ENCODE results near the gene MS4A8. TPM values are rescaled to one million over a fixed set of nuclear protein-coding genes. Genes with fewer than 3 reads are reported as not detected.
"Not testable (repeated sequence)": the region's sequence is repeated elsewhere in the genome, so short reads cannot be mapped to it uniquely, and the experiment has no call there.

Gene MS4A8, protein sequence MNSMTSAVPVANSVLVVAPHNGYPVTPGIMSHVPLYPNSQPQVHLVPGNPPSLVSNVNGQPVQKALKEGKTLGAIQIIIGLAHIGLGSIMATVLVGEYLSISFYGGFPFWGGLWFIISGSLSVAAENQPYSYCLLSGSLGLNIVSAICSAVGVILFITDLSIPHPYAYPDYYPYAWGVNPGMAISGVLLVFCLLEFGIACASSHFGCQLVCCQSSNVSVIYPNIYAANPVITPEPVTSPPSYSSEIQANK
- not detected for total RNA-seq
- total RNA-seq (2013): not detected

- Mint-ChIP-seq H3K27ac (no peak within 1 kb of the TSS), H3K27me3 (ENCODE audit: low read depth in 2 of 2) (peaks cover 5 to 8% of the 10 kb centered on the region in 2 donors), H3K4me3 (no peak within 1 kb of the TSS), H3K4me1 (no peaks in the 10 kb centered on the region), H3K36me3 (no peaks in the 10 kb centered on the region), H3K9me3 (peaks cover 0 to 2% of the 10 kb centered on the region in 2 donors)
- DNase-seq (no peak), ATAC-seq (no peak)
- no peaks in the 10 kb centered on the region for H3K36me3 ChIP-seq (ENCODE audit: control insufficient read depth, insufficient read depth, low read length)
- no peak for TF ChIP-seq CTCF (IDR thresholded peaks at IDR 0.05)
- H3K4me3 ChIP-seq (ENCODE audit: low read length): no peak within 1 kb of the TSS
- H3K27ac ChIP-seq (ENCODE audit: low read length): no peak within 1 kb of the TSS
- no peaks in the 10 kb centered on the region for H3K27me3 ChIP-seq (ENCODE audit: control insufficient read depth, insufficient read depth, low read length)
- intact Hi-C loops (cut with micrococcal nuclease): no loop called here
- WGBS (ENCODE audit: insufficient coverage): 0% methylated on average over 2 of the region's 2 CpGs
- no peaks in the 10 kb centered on the region for H3K4me1 ChIP-seq (ENCODE audit: control insufficient read depth, insufficient read depth, low read length)
- H3K9me3 ChIP-seq (ENCODE audit: control insufficient read depth, insufficient read depth, low read length): no peaks in the 10 kb centered on the region
Measured at GRCh38 chr11:60699284-60699691, at the start of gene MS4A8. TSS of gene MS4A8 (plus strand) at chr11:60699612. CDS start at chr11:60700861, 1,249 bp downstream.

- Histone ChIP-seq H3K27me3 (ENCODE audit: control insufficient read depth, insufficient read depth, low read length) (no peaks in the 10 kb centered on the region), H3K9me3 (ENCODE audit: control insufficient read depth, insufficient read depth, low read length) (no peaks in the 10 kb centered on the region), H3K27ac (ENCODE audit: low read length) (no peak overlapping the region), H3K4me1 (ENCODE audit: control insufficient read depth, insufficient read depth, low read length) (no peaks in the 10 kb centered on the region), H3K4me3 (ENCODE audit: low read length) (no peak overlapping the region), H3K36me3 (ENCODE audit: control insufficient read depth, insufficient read depth, low read length) (no peaks in the 10 kb centered on the region)
- H3K4me1 Mint-ChIP-seq: no peaks in the 10 kb centered on the region
- WGBS (ENCODE audit: insufficient coverage): 98% methylated on average over 4 of the region's 4 CpGs
- H3K4me3 Mint-ChIP-seq: no peak overlapping the region
- ATAC-seq: no peak
- no peak overlapping the region for H3K27ac Mint-ChIP-seq
- TF ChIP-seq CTCF (IDR thresholded peaks at IDR 0.05): no peak
- no peaks in the 10 kb centered on the region for H3K9me3 Mint-ChIP-seq
- intact Hi-C loops (cut with micrococcal nuclease): no loop called here
- peaks cover 0 to 21% of the 10 kb centered on the region in 2 donors for H3K27me3 Mint-ChIP-seq (ENCODE audit: low read depth in 2 of 2)
- no peaks in the 10 kb centered on the region for H3K36me3 Mint-ChIP-seq
- DNase-seq: no peak
Measured at GRCh38 chr11:60657888-60658287, 41.5 kb upstream of the MS4A8 start.

DNA sequence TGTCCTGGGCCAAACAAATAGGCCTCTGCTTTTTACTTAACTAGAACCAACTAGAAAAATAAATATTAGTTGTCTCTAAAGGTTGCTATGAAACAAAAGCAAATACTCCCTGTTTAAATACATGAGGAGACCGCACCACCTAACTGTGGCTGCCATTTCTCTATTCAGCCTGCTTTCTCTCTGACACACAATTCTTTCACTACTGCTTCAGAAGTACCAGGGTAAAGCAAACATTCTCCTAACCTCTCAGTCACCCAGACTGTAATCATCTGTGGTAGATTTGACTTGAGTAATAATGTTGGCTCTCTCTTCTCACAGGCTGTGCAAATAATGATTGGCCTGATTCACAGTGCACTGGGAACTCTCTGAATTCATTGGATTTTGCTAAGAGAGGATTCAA is 41.0 kb upstream of the MS4A8 start:
- no peaks in the 10 kb centered on the region for H3K4me1 Mint-ChIP-seq
- no peaks in the 10 kb centered on the region for H3K36me3 ChIP-seq (ENCODE audit: control insufficient read depth, insufficient read depth, low read length)
- H3K9me3 ChIP-seq (ENCODE audit: control insufficient read depth, insufficient read depth, low read length): no peaks in the 10 kb centered on the region
- DNase-seq: no peak
- no peak for TF ChIP-seq CTCF (IDR thresholded peaks at IDR 0.05)
- no peak overlapping the region for H3K27ac ChIP-seq (ENCODE audit: low read length)
- no peaks in the 10 kb centered on the region for H3K9me3 Mint-ChIP-seq
- ATAC-seq: no peak
- H3K27ac Mint-ChIP-seq: no peak overlapping the region
- no peaks in the 10 kb centered on the region for H3K27me3 ChIP-seq (ENCODE audit: control insufficient read depth, insufficient read depth, low read length)
- WGBS (ENCODE audit: insufficient coverage): 92% methylated on average over 1 of the region's 1 CpG
- peaks cover 0 to 20% of the 10 kb centered on the region in 2 donors for H3K27me3 Mint-ChIP-seq (ENCODE audit: low read depth in 2 of 2)
- intact Hi-C loops (cut with micrococcal nuclease): no loop called here
- no peaks in the 10 kb centered on the region for H3K4me1 ChIP-seq (ENCODE audit: control insufficient read depth, insufficient read depth, low read length)
- H3K4me3 ChIP-seq (ENCODE audit: low read length): no peak overlapping the region
- no peaks in the 10 kb centered on the region for H3K36me3 Mint-ChIP-seq
- no peak overlapping the region for H3K4me3 Mint-ChIP-seq

GRCh38 chr11:60672255-60672654 is 27.2 kb upstream of the MS4A8 start:
- H3K27ac Mint-ChIP-seq: no peak overlapping the region
- H3K9me3 ChIP-seq (ENCODE audit: control insufficient read depth, insufficient read depth, low read length): peaks cover 7% of the 10 kb centered on the region
- H3K4me3 ChIP-seq (ENCODE audit: low read length): no peak overlapping the region
- H3K36me3 Mint-ChIP-seq: peaks cover 8% of the 10 kb centered on the region
- no peak for ATAC-seq
- peaks cover 0 to 11% of the 10 kb centered on the region in 2 donors for H3K27me3 Mint-ChIP-seq (ENCODE audit: low read depth in 2 of 2)
- no peaks in the 10 kb centered on the region for H3K4me1 Mint-ChIP-seq
- DNase-seq: no peak
- H3K4me1 ChIP-seq (ENCODE audit: control insufficient read depth, insufficient read depth, low read length): no peaks in the 10 kb centered on the region
- no peaks in the 10 kb centered on the region for H3K36me3 ChIP-seq (ENCODE audit: control insufficient read depth, insufficient read depth, low read length)
- TF ChIP-seq CTCF (IDR thresholded peaks at IDR 0.05): no peak
- no peak overlapping the region for H3K27ac ChIP-seq (ENCODE audit: low read length)
- peaks cover 5% of the 10 kb centered on the region for H3K27me3 ChIP-seq (ENCODE audit: control insufficient read depth, insufficient read depth, low read length)
- WGBS (ENCODE audit: insufficient coverage): 93% methylated on average over 2 of the region's 3 CpGs
- no peak overlapping the region for H3K4me3 Mint-ChIP-seq
- H3K9me3 Mint-ChIP-seq: peaks cover 4 to 10% of the 10 kb centered on the region in 2 donors
- intact Hi-C loops (cut with micrococcal nuclease): no loop called here

DNA sequence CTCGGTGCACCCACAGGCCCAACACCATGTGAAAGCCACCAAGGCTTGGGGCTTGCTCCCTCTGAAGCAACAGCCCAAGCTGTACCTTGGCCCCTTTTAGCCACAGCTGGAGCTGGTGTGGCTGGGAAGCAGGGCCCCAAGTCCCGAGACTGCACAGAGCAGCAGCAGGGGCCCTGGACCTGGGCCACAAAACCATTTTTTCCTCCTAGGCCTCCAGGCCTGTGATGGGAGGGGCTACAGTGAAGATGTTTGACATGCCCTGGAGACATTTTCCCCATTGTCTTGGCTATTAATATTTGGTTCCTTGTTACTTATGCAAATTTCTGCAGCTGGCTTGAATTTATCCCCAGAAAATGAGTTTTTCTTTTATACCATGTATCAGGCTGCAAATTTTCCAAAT is 21.2 kb upstream of the MS4A8 start:
- Mint-ChIP-seq H3K9me3 (peaks cover 4 to 12% of the 10 kb centered on the region in 2 donors), H3K27me3 (ENCODE audit: low read depth in 2 of 2) (peaks cover 7 to 11% of the 10 kb centered on the region in 2 donors)
- H3K27ac Mint-ChIP-seq; H3K4me3 ChIP-seq (ENCODE audit: low read length); H3K4me1 Mint-ChIP-seq; intact Hi-C loops (cut with micrococcal nuclease); H3K27ac ChIP-seq (ENCODE audit: low read length); DNase-seq; H3K36me3 Mint-ChIP-seq; H3K4me1 ChIP-seq (ENCODE audit: control insufficient read depth, insufficient read depth, low read length); ATAC-seq; H3K27me3 ChIP-seq (ENCODE audit: control insufficient read depth, insufficient read depth, low read length); H3K4me3 Mint-ChIP-seq; H3K36me3 ChIP-seq (ENCODE audit: control insufficient read depth, insufficient read depth, low read length): not testable (repeated sequence)
- peaks cover 21% of the 10 kb centered on the region for H3K9me3 ChIP-seq (ENCODE audit: control insufficient read depth, insufficient read depth, low read length)
- 92% methylated on average over 2 of the region's 2 CpGs for WGBS (ENCODE audit: insufficient coverage)

Data from natural killer cell (primary cell).